HepG2 (cell line): ENCODE measurements around the gene METTL4. TPM values are rescaled to one million over a fixed set of nuclear protein-coding genes. Genes with fewer than 3 reads are reported as not detected.

Experiments
- CHD2 ChIP-seq: IDR thresholded peaks from 2 replicates; pipeline ENCODE4 v1.6.1; 2011; ENCODE audit warnings: low read depth, low read length, improper control_type of control experiment
- CREM ChIP-seq, 2 experiments: sonication (generic) in 1 of 2; formaldehyde crosslinking in 1 of 2; IDR thresholded peaks; 2 replicates each; pipeline versions ENCODE4 v1.4.0 to v1.6.1; 2016 to 2020; ENCODE audit warnings: antibody characterized with exemption in 1 of 2, mild to moderate bottlenecking in 1 of 2, missing genetic modification reagents in 1 of 2
- FLYWCH1 ChIP-seq: sonication (generic); formaldehyde crosslinking; IDR thresholded peaks from 2 replicates; pipeline ENCODE4 v1.8.1; 2023; ENCODE audit warnings: mild to moderate bottlenecking, missing genetic modification reagents
- FOXK1 ChIP-seq: sonication (generic); formaldehyde crosslinking; IDR thresholded peaks from 2 replicates; pipeline ENCODE4 v1.4.0; 2020; ENCODE audit warnings: low read depth, missing genetic modification reagents, borderline replicate concordance
- HES4 ChIP-seq: sonication (generic); formaldehyde crosslinking; IDR thresholded peaks from 2 replicates; pipeline ENCODE4 v1.9.0; 2021; ENCODE audit warnings: mild to moderate bottlenecking, missing genetic modification reagents, borderline replicate concordance
- HOXA7 ChIP-seq: sonication (generic); formaldehyde crosslinking; IDR thresholded peaks from 2 replicates; pipeline ENCODE4 v1.8.1; 2022; ENCODE audit warnings: mild to moderate bottlenecking, missing genetic modification reagents, moderate library complexity
- KDM3A ChIP-seq: IDR thresholded peaks from 2 replicates; pipeline ENCODE4 v1.6.1; 2018; ENCODE audit warnings: low read depth, missing compliant biosample characterization
- NFYB ChIP-seq: sonication (generic); formaldehyde crosslinking; IDR thresholded peaks from 2 replicates; pipeline ENCODE4 v1.4.0; 2020; ENCODE audit warnings: missing genetic modification reagents
- ZNF484 ChIP-seq: sonication (generic); formaldehyde crosslinking; IDR thresholded peaks from 2 replicates; pipeline ENCODE4 v1.5.1; 2020; ENCODE audit warnings: mild to moderate bottlenecking, low read depth, missing genetic modification reagents, borderline replicate concordance
- polyA plus RNA-seq, 8 experiments: library from polyadenylated mRNA; depleted of rRNA in 3 of 8; stranded (reverse) in 7 of 8; unstranded in 1 of 8; fragments of >200 nt; fragmentation: Illumina TruSeq in 4 of 8; extraction: Trizol in 4 of 8; gene quantifications; 2 replicates each; pipeline versions ENCODE4 v1.2.1 to v1.2.3, GENCODE V29; 2011 to 2016; ENCODE audit warnings: low read depth in 4 of 8, missing spikeins in 1 of 8, mixed read lengths in 1 of 8; ENCODE audit not compliant: insufficient read depth in 1 of 8
- total RNA-seq, 5 experiments: library from RNA; depleted of rRNA; stranded (reverse); fragments of >200 nt; fragmentation: Illumina TruSeq; extraction: Trizol; gene quantifications; 2 replicates each; pipeline ENCODE4 v1.2.3, GENCODE V29; 2016; ENCODE audit warnings: low read depth in 1 of 5
- TF ChIP-seq, protein P1 (sequence below): sonication (generic); formaldehyde crosslinking; IDR thresholded peaks from 2 replicates; pipeline ENCODE4 v1.9.0; 2021; ENCODE audit warnings: missing genetic modification reagents, borderline replicate concordance
- TF ChIP-seq, protein P2 (sequence below): IDR thresholded peaks from 2 replicates; pipeline ENCODE4 v1.6.1; 2012; ENCODE audit warnings: low read length, improper control_type of control experiment
- TF ChIP-seq, protein P3 (sequence below), 2 experiments: sonication (generic) in 1 of 2; formaldehyde crosslinking in 1 of 2; IDR thresholded peaks; 2 replicates each; pipeline versions ENCODE4 v1.6.1 to v1.9.0; 2014 to 2022; ENCODE audit warnings: antibody characterized with exemption in 1 of 2, borderline replicate concordance in 1 of 2, inconsistent platforms in 1 of 2, low read depth in 1 of 2, missing genetic modification reagents in 1 of 2

The METTL4 gene
- total and polyA plus RNA-seq, 2 of the 13 experiments (the other 11 are each of a cell fraction or from before 2014, with no cell fraction given) = 6.8 to 8.1 TPM

DNA sequence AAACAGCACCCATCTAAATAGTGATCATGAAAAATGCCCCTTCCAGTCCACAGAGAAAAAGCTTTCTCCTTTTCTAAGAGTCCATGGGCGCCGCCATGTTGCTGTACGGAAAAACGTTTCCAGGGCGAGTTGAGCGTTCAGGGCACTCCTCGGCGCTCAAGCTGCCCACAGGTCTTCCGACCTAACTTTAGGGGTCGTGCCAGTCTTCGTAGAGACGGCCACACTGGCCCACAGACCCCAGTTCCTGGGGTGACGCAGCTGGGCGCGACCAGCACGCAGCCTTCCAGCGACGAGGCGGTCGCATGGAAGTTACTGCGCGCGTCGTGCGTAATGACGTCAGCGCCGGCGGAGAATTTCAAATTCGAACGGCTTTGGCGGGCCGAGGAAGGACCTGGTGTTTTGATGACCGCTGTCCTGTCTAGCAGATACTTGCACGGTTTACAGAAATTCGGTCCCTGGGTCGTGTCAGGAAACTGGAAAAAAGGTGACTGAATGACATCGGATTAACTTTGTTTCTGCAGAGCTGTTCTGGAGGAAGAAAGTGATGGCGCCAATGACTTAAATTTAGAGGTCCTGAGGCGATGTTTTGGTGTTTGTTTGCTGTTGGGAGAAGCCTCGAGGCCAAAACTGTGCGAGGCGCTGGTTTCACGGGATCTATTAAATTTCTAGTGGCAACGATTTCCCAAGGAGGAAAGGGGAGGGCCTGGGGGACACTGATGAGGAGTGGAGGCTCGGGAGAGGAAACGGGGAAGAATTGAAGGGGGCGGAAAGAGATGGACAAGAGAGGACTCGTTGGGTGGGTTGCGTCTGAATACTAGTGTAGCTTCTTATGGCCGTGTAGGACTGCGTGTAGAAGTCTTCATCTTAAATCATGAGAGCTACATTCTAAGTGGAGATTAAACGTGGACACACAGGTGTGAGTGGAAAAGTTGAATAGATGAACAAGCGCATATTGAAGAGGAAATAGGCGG lies at the start of gene METTL4, which contains the start of gene NDC80 (continued):
- TF ChIP-seq FLYWCH1 = peak; percentile 82; the same call in 1 of the 2 replicates
- TF ChIP-seq NFYB (CRISPR knock-in tag) = peak; percentile 68
- TF ChIP-seq HES4 (CRISPR knock-in tag) = no peak
- peak; percentile 100 for TF ChIP-seq CREM (IDR thresholded peaks at IDR 0.05)
- peak; percentile 96 for TF ChIP-seq CREM (CRISPR knock-in tag; IDR thresholded peaks at IDR 0.05)
- TF ChIP-seq KDM3A (CRISPR knock-in tag) = no peak
- no peak for TF ChIP-seq ZNF484 (CRISPR knock-in tag)
- TF ChIP-seq CHD2 = no peak
- TF ChIP-seq, protein P1, sequence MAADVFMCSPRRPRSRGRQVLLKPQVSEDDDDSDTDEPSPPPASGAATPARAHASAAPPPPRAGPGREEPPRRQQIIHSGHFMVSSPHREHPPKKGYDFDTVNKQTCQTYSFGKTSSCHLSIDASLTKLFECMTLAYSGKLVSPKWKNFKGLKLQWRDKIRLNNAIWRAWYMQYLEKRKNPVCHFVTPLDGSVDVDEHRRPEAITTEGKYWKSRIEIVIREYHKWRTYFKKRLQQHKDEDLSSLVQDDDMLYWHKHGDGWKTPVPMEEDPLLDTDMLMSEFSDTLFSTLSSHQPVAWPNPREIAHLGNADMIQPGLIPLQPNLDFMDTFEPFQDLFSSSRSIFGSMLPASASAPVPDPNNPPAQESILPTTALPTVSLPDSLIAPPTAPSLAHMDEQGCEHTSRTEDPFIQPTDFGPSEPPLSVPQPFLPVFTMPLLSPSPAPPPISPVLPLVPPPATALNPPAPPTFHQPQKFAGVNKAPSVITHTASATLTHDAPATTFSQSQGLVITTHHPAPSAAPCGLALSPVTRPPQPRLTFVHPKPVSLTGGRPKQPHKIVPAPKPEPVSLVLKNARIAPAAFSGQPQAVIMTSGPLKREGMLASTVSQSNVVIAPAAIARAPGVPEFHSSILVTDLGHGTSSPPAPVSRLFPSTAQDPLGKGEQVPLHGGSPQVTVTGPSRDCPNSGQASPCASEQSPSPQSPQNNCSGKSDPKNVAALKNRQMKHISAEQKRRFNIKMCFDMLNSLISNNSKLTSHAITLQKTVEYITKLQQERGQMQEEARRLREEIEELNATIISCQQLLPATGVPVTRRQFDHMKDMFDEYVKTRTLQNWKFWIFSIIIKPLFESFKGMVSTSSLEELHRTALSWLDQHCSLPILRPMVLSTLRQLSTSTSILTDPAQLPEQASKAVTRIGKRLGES = peak; percentile 75
- TF ChIP-seq HOXA7 = peak; percentile 97
- TF ChIP-seq, protein P2, sequence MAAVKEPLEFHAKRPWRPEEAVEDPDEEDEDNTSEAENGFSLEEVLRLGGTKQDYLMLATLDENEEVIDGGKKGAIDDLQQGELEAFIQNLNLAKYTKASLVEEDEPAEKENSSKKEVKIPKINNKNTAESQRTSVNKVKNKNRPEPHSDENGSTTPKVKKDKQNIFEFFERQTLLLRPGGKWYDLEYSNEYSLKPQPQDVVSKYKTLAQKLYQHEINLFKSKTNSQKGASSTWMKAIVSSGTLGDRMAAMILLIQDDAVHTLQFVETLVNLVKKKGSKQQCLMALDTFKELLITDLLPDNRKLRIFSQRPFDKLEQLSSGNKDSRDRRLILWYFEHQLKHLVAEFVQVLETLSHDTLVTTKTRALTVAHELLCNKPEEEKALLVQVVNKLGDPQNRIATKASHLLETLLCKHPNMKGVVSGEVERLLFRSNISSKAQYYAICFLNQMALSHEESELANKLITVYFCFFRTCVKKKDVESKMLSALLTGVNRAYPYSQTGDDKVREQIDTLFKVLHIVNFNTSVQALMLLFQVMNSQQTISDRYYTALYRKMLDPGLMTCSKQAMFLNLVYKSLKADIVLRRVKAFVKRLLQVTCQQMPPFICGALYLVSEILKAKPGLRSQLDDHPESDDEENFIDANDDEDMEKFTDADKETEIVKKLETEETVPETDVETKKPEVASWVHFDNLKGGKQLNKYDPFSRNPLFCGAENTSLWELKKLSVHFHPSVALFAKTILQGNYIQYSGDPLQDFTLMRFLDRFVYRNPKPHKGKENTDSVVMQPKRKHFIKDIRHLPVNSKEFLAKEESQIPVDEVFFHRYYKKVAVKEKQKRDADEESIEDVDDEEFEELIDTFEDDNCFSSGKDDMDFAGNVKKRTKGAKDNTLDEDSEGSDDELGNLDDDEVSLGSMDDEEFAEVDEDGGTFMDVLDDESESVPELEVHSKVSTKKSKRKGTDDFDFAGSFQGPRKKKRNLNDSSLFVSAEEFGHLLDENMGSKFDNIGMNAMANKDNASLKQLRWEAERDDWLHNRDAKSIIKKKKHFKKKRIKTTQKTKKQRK = no peak
- TF ChIP-seq, protein P3, sequence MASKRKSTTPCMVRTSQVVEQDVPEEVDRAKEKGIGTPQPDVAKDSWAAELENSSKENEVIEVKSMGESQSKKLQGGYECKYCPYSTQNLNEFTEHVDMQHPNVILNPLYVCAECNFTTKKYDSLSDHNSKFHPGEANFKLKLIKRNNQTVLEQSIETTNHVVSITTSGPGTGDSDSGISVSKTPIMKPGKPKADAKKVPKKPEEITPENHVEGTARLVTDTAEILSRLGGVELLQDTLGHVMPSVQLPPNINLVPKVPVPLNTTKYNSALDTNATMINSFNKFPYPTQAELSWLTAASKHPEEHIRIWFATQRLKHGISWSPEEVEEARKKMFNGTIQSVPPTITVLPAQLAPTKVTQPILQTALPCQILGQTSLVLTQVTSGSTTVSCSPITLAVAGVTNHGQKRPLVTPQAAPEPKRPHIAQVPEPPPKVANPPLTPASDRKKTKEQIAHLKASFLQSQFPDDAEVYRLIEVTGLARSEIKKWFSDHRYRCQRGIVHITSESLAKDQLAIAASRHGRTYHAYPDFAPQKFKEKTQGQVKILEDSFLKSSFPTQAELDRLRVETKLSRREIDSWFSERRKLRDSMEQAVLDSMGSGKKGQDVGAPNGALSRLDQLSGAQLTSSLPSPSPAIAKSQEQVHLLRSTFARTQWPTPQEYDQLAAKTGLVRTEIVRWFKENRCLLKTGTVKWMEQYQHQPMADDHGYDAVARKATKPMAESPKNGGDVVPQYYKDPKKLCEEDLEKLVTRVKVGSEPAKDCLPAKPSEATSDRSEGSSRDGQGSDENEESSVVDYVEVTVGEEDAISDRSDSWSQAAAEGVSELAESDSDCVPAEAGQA (IDR thresholded peaks at IDR 0.05; ENCODE audit: low read depth) = peak; percentile 92
- TF ChIP-seq, protein P3 (CRISPR knock-in tag; IDR thresholded peaks at IDR 0.05; ENCODE audit: borderline replicate concordance) = no peak
- peak; percentile 94; the same call in 1 of the 2 replicates for TF ChIP-seq FOXK1 (CRISPR knock-in tag)
